Neural crest cell (in vitro differentiated cells): ENCODE data around the gene HNRNPC. TPM values are rescaled to one million over a fixed set of nuclear protein-coding genes. Genes with fewer than 3 reads are reported as not detected.
A peak's percentile ranks its signal among the peaks of the same experiment; 100 is the strongest.

Experiments
- DNase-seq: peaks from one replicate; pipeline ENCODE4 v3.0.0; 2021; ENCODE audit warnings: low read depth, mixed read lengths, low spot score
- H3K27ac Mint-ChIP-seq: one replicate; pipeline ENCODE4 v1.8.0; 2021; ENCODE audit warnings: mild to moderate bottlenecking, mixed read lengths; ENCODE audit not compliant: unreplicated experiment
- H3K27me3 Mint-ChIP-seq: 2 replicates; pipeline ENCODE4 v1.8.0; 2021; ENCODE audit warnings: low read depth, mild to moderate bottlenecking, mixed read lengths
- H3K36me3 Mint-ChIP-seq: 2 replicates; pipeline ENCODE4 v1.8.0; 2021; ENCODE audit warnings: low read depth, mild to moderate bottlenecking, mixed read lengths
- H3K4me1 Mint-ChIP-seq: 2 replicates; pipeline ENCODE4 v1.8.0; 2021; ENCODE audit warnings: mixed read lengths
- H3K4me3 Mint-ChIP-seq: one replicate; pipeline ENCODE4 v1.8.0; 2021; ENCODE audit warnings: mild to moderate bottlenecking, mixed read lengths
- H3K9me3 Mint-ChIP-seq: 2 replicates; pipeline ENCODE4 v1.8.0; 2021; ENCODE audit warnings: mixed read lengths
- CTCF ChIP-seq: fragments of 200-600 bp; sonication (generic); conservative IDR thresholded peaks from 2 replicates; pipeline ENCODE4 v1.5.0; 2021; ENCODE audit warnings: antibody characterized with exemption, mild to moderate bottlenecking
- total RNA-seq: library from RNA; stranded (reverse); gene quantifications from 2 replicates; pipeline ENCODE4 v1.2.1, GENCODE V29; 2021

HNRNPC gene
- total RNA-seq, 1 donor from 2014 or later: 993 TPM

DNA sequence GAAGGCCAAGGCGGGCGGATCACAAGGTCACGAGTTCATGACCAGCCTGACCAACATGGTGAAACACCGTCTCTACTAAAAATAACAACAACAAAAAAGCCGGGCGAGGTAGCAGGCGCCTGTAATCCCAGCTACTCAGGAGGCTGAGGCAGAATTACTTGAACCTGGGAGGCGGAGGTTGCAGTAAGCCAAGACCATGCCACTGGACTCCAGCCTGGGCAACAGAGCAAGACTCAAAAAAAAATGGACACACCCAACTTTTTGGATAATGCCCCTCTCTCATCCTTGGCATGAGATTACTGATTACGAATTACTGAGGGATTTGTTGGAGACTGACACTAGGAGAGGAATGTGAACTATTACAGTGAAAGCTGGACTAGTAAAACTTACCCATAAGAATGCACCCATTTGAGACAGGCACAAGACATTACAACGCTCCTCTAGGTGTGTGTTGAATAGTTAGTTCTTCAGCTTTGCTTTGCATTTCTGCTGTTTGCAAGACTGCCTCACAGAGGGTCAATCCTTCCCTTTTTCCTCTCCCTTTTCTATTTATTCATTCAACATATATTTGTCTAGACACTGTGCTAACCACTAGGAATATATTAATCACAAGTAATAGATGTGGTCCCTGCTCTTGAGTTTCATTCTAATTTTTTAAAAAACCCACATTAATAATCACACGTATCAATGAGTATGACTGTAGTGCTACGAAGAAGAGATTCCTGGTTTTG lies 67.3 kb downstream of the HNRNPC start:
- H3K9me3 Mint-ChIP-seq: peaks cover 6% of the 10 kb centered on the region
- DNase-seq: no peak
- H3K4me1 Mint-ChIP-seq: peaks cover 21% of the 10 kb centered on the region
- no peak for TF ChIP-seq CTCF
- H3K4me3 Mint-ChIP-seq: no peak overlapping the region
- peaks cover 10% of the 10 kb centered on the region for H3K27me3 Mint-ChIP-seq
- H3K27ac Mint-ChIP-seq: no peak overlapping the region
- peaks cover 17% of the 10 kb centered on the region for H3K36me3 Mint-ChIP-seq

GRCh38 chr14:21200752-21201461 lies 68.3 kb downstream of the HNRNPC start:
- no peak for TF ChIP-seq CTCF
- DNase-seq: no peak
- peaks cover 15% of the 10 kb centered on the region for H3K27me3 Mint-ChIP-seq
- H3K4me3 Mint-ChIP-seq: no peak overlapping the region
- H3K4me1 Mint-ChIP-seq: peaks cover 21% of the 10 kb centered on the region
- no peak overlapping the region for H3K27ac Mint-ChIP-seq
- peaks cover 6% of the 10 kb centered on the region for H3K9me3 Mint-ChIP-seq
- H3K36me3 Mint-ChIP-seq: peaks cover 15% of the 10 kb centered on the region

DNA sequence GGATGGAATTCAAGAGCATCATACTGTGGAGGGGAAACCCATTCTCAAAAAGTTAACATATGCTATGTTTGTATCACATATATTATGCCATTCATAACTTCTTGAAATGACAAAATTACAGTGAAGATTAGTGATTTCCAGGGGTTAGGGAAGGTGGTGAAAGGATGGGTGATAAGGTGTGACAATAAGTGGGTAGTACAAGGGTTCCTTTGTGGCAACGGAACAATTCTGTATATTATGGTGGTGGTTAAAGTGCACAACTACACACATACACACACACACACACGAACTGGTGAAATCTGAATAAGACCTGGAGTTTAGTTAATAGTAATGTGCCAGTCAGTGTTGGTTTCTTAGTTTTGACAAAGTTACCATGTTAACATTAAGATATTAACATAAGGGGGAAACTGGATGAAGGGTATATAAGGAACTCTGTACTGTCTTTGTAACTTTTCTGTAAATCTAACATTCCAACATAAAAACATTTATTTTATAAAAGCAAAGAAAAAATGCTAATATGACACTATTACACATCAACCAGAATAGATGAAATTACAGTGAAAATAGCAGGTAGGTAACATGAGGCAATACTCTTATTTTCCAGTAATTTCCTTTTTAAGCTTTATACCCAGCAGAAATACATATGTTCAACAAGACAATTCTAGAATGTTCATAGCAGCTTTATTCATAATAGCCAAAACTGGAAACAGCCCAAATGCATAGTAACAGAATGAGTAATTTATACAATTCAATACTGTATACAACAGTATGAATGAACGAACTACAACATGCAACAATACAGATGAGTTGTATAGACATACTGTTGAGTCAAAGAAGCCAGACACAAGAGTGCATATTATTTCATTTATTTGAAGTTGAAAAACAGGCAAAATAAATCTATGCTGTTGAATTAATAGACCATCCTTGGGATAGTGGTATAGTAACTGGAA lies 69.4 kb downstream of the HNRNPC start:
- no peak for DNase-seq
- peaks cover 23% of the 10 kb centered on the region for H3K27me3 Mint-ChIP-seq
- peaks cover 15% of the 10 kb centered on the region for H3K36me3 Mint-ChIP-seq
- H3K27ac Mint-ChIP-seq: no peak overlapping the region
- peak overlapping the region; percentile 1 for H3K4me3 Mint-ChIP-seq
- H3K4me1 Mint-ChIP-seq: peaks cover 21% of the 10 kb centered on the region
- H3K9me3 Mint-ChIP-seq: peaks cover 6% of the 10 kb centered on the region
- no peak for TF ChIP-seq CTCF

GRCh38 chr14:21197418-21198205 lies 71.6 kb downstream of the HNRNPC start:
- H3K27ac Mint-ChIP-seq: no peak overlapping the region
- peaks cover 33% of the 10 kb centered on the region for H3K27me3 Mint-ChIP-seq
- DNase-seq: no peak
- peaks cover 8% of the 10 kb centered on the region for H3K36me3 Mint-ChIP-seq
- H3K9me3 Mint-ChIP-seq: peaks cover 6% of the 10 kb centered on the region
- no peak for TF ChIP-seq CTCF
- peak overlapping the region; percentile 60 for H3K4me3 Mint-ChIP-seq
- peaks cover 4% of the 10 kb centered on the region for H3K4me1 Mint-ChIP-seq

GRCh38 chr14:21194597-21194996 lies 74.6 kb downstream of the HNRNPC start:
- DNase-seq: no peak
- Mint-ChIP-seq H3K27me3 (peaks cover 32% of the 10 kb centered on the region), H3K9me3 (peaks cover 6% of the 10 kb centered on the region), H3K27ac (no peak overlapping the region), H3K36me3 (peaks cover 2% of the 10 kb centered on the region), H3K4me3 (peak overlapping the region; percentile 27), H3K4me1 (peaks cover 6% of the 10 kb centered on the region)
- no peak for TF ChIP-seq CTCF
